HCT116 (cell line): ENCODE results near the gene GJD3. TPM values are rescaled to one million over a fixed set of nuclear protein-coding genes. Genes with fewer than 3 reads are reported as not detected.

Source experiments
- ATAC-seq: fragments of 200-7000 bp; cut with Tn5 transposase; 2 replicates; pipeline ENCODE4 v1.9.1; 2020; ENCODE audit warnings: mild to moderate bottlenecking, moderate library complexity
- BruUV-seq: library from RNA; stranded (reverse); fragments of 400-500 nt; replicated peaks from 2 replicates; lab custom pipeline; 2021; lab: Mats Ljungman, UMichigan
- CTCF ChIA-PET: fragments of 300-600 bp; sonication (Branson Sonifier 250); formaldehyde crosslinking; loops from one replicate; lab custom pipeline; 2021; ENCODE audit warnings: antibody characterized with exemption; lab: Charles Lee
- POLR2A ChIA-PET: fragments of 300-600, 350-600 bp; sonication (Branson Sonifier 250); formaldehyde crosslinking; loops from one replicate; lab custom pipeline; 2021; ENCODE audit warnings: antibody characterized with exemption; lab: Charles Lee
- RAD21 ChIA-PET, 2 experiments: fragments of 300-600 bp; sonication (Branson Sonifier 250); formaldehyde crosslinking; loops; one replicate each; lab custom pipeline; 2023; ENCODE audit warnings: low total read pairs in 2 of 2; ENCODE audit not compliant: uncharacterized antibody in 2 of 2, unreplicated experiment in 2 of 2, low non-redundant PET in 1 of 2; lab: Charles Lee
- DNase-seq: peaks from one replicate; pipeline ENCODE4 v3.0.0-alpha.2; 2010; ENCODE audit warnings: low read depth, low spot score
- H2AFZ ChIP-seq: fragments of 200-600 bp; shearing (Covaris generic), sonication (generic); 2 replicates; pipeline ENCODE4 v1.6.1; 2017; ENCODE audit warnings: low read depth, mixed run types, mixed read lengths, antibody characterized with exemption, low read length; ENCODE audit not compliant: poor library complexity, severe bottlenecking
- H3K27ac ChIP-seq: 2 replicates; pipeline ENCODE4 v1.5.1; 2012; ENCODE audit warnings: low read depth, low read length
- H3K27me3 ChIP-seq: fragments of 200-600 bp; sonication (generic); 2 replicates; pipeline ENCODE4 v1.6.1; 2016; ENCODE audit warnings: mixed run types, low read length, mixed read lengths; ENCODE audit not compliant: insufficient read depth
- H3K36me3 ChIP-seq, 2 experiments: fragments of 200-500 bp in 1 of 2; fragments of 200-600 bp in 1 of 2; sonication (Bioruptor generic) in 1 of 2; sonication (generic) in 1 of 2; 2 replicates each; pipeline versions ENCODE4 v1.5.1 to v1.6.1; 2014 to 2016; ENCODE audit warnings: low read length in 2 of 2, inconsistent platforms in 1 of 2, mixed read lengths in 1 of 2, mixed run types in 1 of 2; ENCODE audit not compliant: insufficient read depth in 2 of 2, control insufficient read depth in 1 of 2
- H3K4me1 ChIP-seq, 2 experiments: fragments of 200-600 bp in 1 of 2; sonication (generic) in 1 of 2; 2 replicates each; pipeline versions ENCODE4 v1.5.1 to v1.6.1; 2012 to 2017; ENCODE audit warnings: low read length in 2 of 2, inconsistent platforms in 1 of 2, mild to moderate bottlenecking in 1 of 2, mixed read lengths in 1 of 2, mixed run types in 1 of 2, moderate library complexity in 1 of 2; ENCODE audit not compliant: insufficient read depth in 2 of 2, control insufficient read depth in 1 of 2
- H3K4me2 ChIP-seq: fragments of 200-600 bp; sonication (generic); 2 replicates; pipeline ENCODE4 v1.6.1; 2017; ENCODE audit warnings: mixed run types, low read length, mixed read lengths
- H3K4me3 ChIP-seq, 2 experiments: fragments of 200-600 bp in 1 of 2; sonication (generic) in 1 of 2; replicated peaks in 1 of 2; 2 replicates each; pipeline ENCODE4 v1.5.1; 2011 to 2016; ENCODE audit warnings: low read length in 2 of 2, control low read depth in 1 of 2, low read depth in 1 of 2, mild to moderate bottlenecking in 1 of 2, mixed read lengths in 1 of 2, mixed run types in 1 of 2
- H3K79me2 ChIP-seq: fragments of 200-600 bp; sonication (generic); 2 replicates; pipeline ENCODE4 v1.6.1; 2017; ENCODE audit warnings: mild to moderate bottlenecking, mixed run types, low read length, moderate library complexity, mixed read lengths; ENCODE audit not compliant: insufficient read depth
- H3K9ac ChIP-seq: fragments of 200-600 bp; sonication (generic); 2 replicates; pipeline ENCODE4 v1.6.1; 2016; ENCODE audit warnings: low read length, mixed read lengths
- H3K9me2 ChIP-seq: fragments of 200-600 bp; sonication (generic), shearing (Covaris generic); 2 replicates; pipeline ENCODE4 v1.6.1; 2017; ENCODE audit warnings: mixed run types, mild to moderate bottlenecking, moderate library complexity; ENCODE audit not compliant: insufficient read depth
- H3K9me3 ChIP-seq, 2 experiments: fragments of 200-500 bp in 1 of 2; fragments of 200-600 bp in 1 of 2; sonication (Bioruptor generic) in 1 of 2; sonication (generic) in 1 of 2; 2 replicates each; pipeline ENCODE4 v1.6.1; 2014 to 2017; ENCODE audit warnings: low read length in 2 of 2, mixed read lengths in 2 of 2, inconsistent platforms in 1 of 2, low read depth in 1 of 2, mild to moderate bottlenecking in 1 of 2, mixed run types in 1 of 2, moderate library complexity in 1 of 2; ENCODE audit not compliant: control insufficient read depth in 1 of 2, insufficient read depth in 1 of 2
- H4K20me1 ChIP-seq: fragments of 200-600 bp; sonication (generic), shearing (Covaris generic); 2 replicates; pipeline ENCODE4 v1.6.1; 2017; ENCODE audit warnings: mixed run types, mild to moderate bottlenecking, moderate library complexity; ENCODE audit not compliant: insufficient read depth
- CBX3 ChIP-seq: IDR thresholded peaks from 2 replicates; pipeline ENCODE4 v1.6.1; 2012; ENCODE audit warnings: low read depth
- CEBPB ChIP-seq: IDR thresholded peaks from 2 replicates; pipeline ENCODE4 v1.6.1; 2012; ENCODE audit warnings: low read depth
- EZH2 ChIP-seq: fragments of 200-600 bp; sonication (generic); IDR thresholded peaks from 2 replicates; pipeline ENCODE4 v1.6.1; 2017; ENCODE audit warnings: antibody characterized with exemption, mixed run types
- FOSL1 ChIP-seq: IDR thresholded peaks from 2 replicates; pipeline ENCODE4 v1.6.1; 2012; ENCODE audit warnings: low read depth
- JUND ChIP-seq: IDR thresholded peaks from 2 replicates; pipeline ENCODE4 v1.6.1; 2012
- MAX ChIP-seq: IDR thresholded peaks from 2 replicates; pipeline ENCODE4 v1.6.1; 2012
- POLR2AphosphoS5 ChIP-seq: IDR thresholded peaks from 2 replicates; pipeline ENCODE4 v1.6.1; 2011; ENCODE audit warnings: mild to moderate bottlenecking, low read depth, low read length, moderate library complexity
- RAD21 ChIP-seq: IDR thresholded peaks from 2 replicates; pipeline ENCODE4 v1.6.1; 2012; ENCODE audit warnings: low read depth, mild to moderate bottlenecking
- SIN3A ChIP-seq: IDR thresholded peaks from 2 replicates; pipeline ENCODE4 v1.6.1; 2012; ENCODE audit warnings: low read depth
- SRF ChIP-seq: IDR thresholded peaks from 2 replicates; pipeline ENCODE4 v1.6.1; 2012; ENCODE audit warnings: low read depth
- YY1 ChIP-seq: IDR thresholded peaks from 2 replicates; pipeline ENCODE4 v1.6.1; 2011; ENCODE audit warnings: low read length, low read depth, moderate library complexity, mild to moderate bottlenecking; ENCODE audit not compliant: insufficient replicate concordance; ENCODE audit errors: extremely low read depth
- ZFX ChIP-seq: fragments of 450-650 bp; IDR thresholded peaks from 2 replicates; pipeline ENCODE4 v1.6.1; 2017
- intact Hi-C: fragments of 100-400 bp; cut with micrococcal nuclease; formaldehyde crosslinking; loops from 2 replicates; pipeline ENCODE4 v1.10.0; 2022
- total RNA-seq: library from RNA; stranded (reverse); gene quantifications from one replicate; pipeline ENCODE4 v1.2.1, GENCODE V29; 2021; ENCODE audit not compliant: unreplicated experiment

The GJD3 gene
- total RNA-seq, 1 experiment from 2014 or later, result not detected

DNA sequence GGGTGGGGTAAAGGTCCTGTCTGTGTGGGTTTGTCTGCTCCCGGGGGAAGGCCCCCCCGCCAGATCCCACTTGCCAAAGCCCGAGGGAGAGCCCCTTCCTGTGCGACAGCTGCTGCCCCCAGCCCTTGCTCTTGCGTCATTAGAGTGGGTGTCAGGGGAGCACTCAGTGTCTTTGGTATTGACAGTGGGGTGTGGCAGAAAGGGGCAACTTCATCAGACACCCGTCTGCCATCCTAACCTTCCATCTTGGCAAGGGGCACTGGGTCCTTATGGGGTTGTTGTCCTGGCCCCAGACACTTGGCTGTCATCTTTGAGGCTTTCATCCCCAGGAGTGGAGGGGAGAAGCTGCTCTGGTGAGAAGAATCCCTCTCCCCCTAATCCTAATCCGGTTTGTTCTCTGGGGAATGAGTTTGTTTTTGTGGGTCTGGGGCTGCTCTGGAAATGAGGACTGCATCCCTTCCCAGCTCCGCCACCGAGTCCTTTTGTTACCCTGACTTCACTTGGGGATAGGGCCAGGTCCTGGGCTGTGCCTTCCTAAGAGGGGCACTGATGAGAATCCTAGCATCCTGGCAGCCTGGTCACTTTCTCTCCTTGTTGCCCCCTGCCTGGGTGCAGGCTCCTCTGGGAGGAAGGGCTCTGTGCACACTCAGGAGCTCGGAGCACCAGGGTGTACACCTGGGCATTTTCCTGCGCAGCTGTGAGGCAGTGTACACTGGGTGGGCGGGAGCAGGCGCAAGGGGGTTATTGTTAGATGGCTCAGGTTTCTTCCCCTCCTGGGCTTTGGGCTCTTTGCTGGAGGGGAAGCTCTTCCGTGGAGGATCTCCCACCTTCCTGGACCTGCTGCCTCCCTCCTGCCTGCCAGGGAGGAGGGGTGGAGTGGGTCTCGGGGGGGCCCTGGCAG, 21.1 kb downstream of the GJD3 start:
- no peak for TF ChIP-seq EZH2
- no peaks in the 10 kb centered on the region for H3K9me3 ChIP-seq
- peak overlapping the region; percentile 82; the same call in 1 of the 2 replicates for H3K4me2 ChIP-seq
- no peak overlapping the region for H3K9ac ChIP-seq
- no peak overlapping the region for H3K4me3 ChIP-seq
- RAD21 ChIA-PET, result interaction anchor here in 1 of 2 experiments (0.7 kb wide), 1 partner anchor 191 kb away, joined by 3 read pairs; no protein-coding TSS in a partner anchor
- ATAC-seq (no peak), DNase-seq (no peak)
- H3K27ac ChIP-seq, result no peak overlapping the region
- no peaks in the 10 kb centered on the region for H3K9me2 ChIP-seq
- H4K20me1 ChIP-seq, result no peaks in the 10 kb centered on the region; the same call in 1 of the 2 replicates
- peaks cover 83% of the 10 kb centered on the region for H3K79me2 ChIP-seq
- peaks cover 0 to 4% of the 10 kb centered on the region in 2 experiments; a peak in 1 of 4 replicates for H3K36me3 ChIP-seq
- POLR2A ChIA-PET, result interaction anchor here (0.7 kb wide), 1 partner anchor 203 kb away, joined by 3 read pairs; the partner anchor contains the start of gene CASC3
- no peak overlapping the region for H2AFZ ChIP-seq
- H3K27me3 ChIP-seq, result no peaks in the 10 kb centered on the region
- BruUV-seq, result no TSS peak
- intact Hi-C loops, result no loop called here
- H3K4me1 ChIP-seq, result peaks cover 24 to 62% of the 10 kb centered on the region in 2 experiments
- CTCF ChIA-PET, result no interaction called here

- TF ChIP-seq CBX3 (no peak), MAX (no peak), CEBPB (no peak), JUND (no peak), ZFX (no peak), SRF (no peak), RAD21 (no peak), SIN3A (no peak), POLR2AphosphoS5 (no peak), FOSL1 (no peak), YY1 (no peak)
- no peak overlapping the region for H2AFZ ChIP-seq
- BruUV-seq, result TSS peak; percentile 35
- DNase-seq, result no peak
- RAD21 ChIA-PET, result interaction anchor here in 1 of 2 experiments (0.7 kb wide), 1 partner anchor 192 kb away, joined by 3 read pairs; no protein-coding TSS in a partner anchor
- H4K20me1 ChIP-seq, result no peaks in the 10 kb centered on the region; the same call in 1 of the 2 replicates
- H3K9me3 ChIP-seq, result no peaks in the 10 kb centered on the region
- H3K4me3 ChIP-seq, result peak overlapping the region in 1 of 2 experiments; percentile 68; a peak in 2 of 4 replicates
- CTCF ChIA-PET, result no interaction called here
- H3K9me2 ChIP-seq, result no peaks in the 10 kb centered on the region
- H3K4me2 ChIP-seq, result peak overlapping the region; percentile 80
- POLR2A ChIA-PET, result no interaction called here
- no peak for ATAC-seq
- intact Hi-C loops, result no loop called here
- peak overlapping the region; percentile 73; the same call in 1 of the 2 replicates for H3K9ac ChIP-seq
- H3K79me2 ChIP-seq, result peaks cover 84% of the 10 kb centered on the region
- H3K27ac ChIP-seq, result peak overlapping the region; percentile 43; the same call in 1 of the 2 replicates
- peaks cover 24 to 62% of the 10 kb centered on the region in 2 experiments for H3K4me1 ChIP-seq
- H3K27me3 ChIP-seq, result no peaks in the 10 kb centered on the region
- H3K36me3 ChIP-seq, result peaks cover 0 to 4% of the 10 kb centered on the region in 2 experiments; a peak in 1 of 4 replicates
Observed at GRCh38 chr17:40342504-40343218, 21.9 kb downstream of the GJD3 start.
